Activated CD4-positive, CD25-positive, alpha-beta regulatory T cell treated with anti-CD3 and anti-CD28 coated beads, Interleukin-2, amount 50 U/mL, for 24 hours (primary cell): ENCODE data around the gene UNKL.

Experiments
- ATAC-seq, 2 donors: fragments of 150-1000 bp; cut with Tn5 transposase; one replicate each; pipeline ENCODE4 v1.10.0; 2021; ENCODE audit warnings: mild to moderate bottlenecking in 1 of 2, moderate library complexity in 1 of 2

UNKL gene

GRCh38 chr16:1398826-1399581, 15.5 kb downstream of the UNKL start:
- no peak for ATAC-seq

- no peak for ATAC-seq
Observed at GRCh38 chr16:1398351-1398750, 16.2 kb downstream of the UNKL start.

GRCh38 chr16:1397779-1398178, 16.7 kb downstream of the UNKL start:
- no peak for ATAC-seq

GRCh38 chr16:1395444-1396031, 19.0 kb downstream of the UNKL start:
- ATAC-seq: no peak

GRCh38 chr16:1394367-1394951, 20.0 kb downstream of the UNKL start:
- ATAC-seq: no peak

GRCh38 chr16:1393613-1394176, 20.8 kb downstream of the UNKL start:
- ATAC-seq: no peak

GRCh38 chr16:1392826-1393225, 21.7 kb downstream of the UNKL start:
- ATAC-seq: no peak

- ATAC-seq: no peak
Observed at GRCh38 chr16:1390239-1390779, 24.2 kb downstream of the UNKL start.

GRCh38 chr16:1389762-1390161, 24.7 kb downstream of the UNKL start:
- no peak for ATAC-seq

GRCh38 chr16:1387331-1387730, 27.2 kb downstream of the UNKL start:
- no peak for ATAC-seq

- no peak for ATAC-seq
Observed at GRCh38 chr16:1385232-1385631, 29.3 kb downstream of the UNKL start.

- ATAC-seq: no peak
Observed at GRCh38 chr16:1383556-1383955, 30.9 kb downstream of the UNKL start.

GRCh38 chr16:1381612-1382406, 32.7 kb downstream of the UNKL start:
- no peak for ATAC-seq

- no peak for ATAC-seq
Observed at GRCh38 chr16:1380195-1380594, 34.3 kb downstream of the UNKL start.

- ATAC-seq: peak; percentile 68 to 74
Observed at GRCh38 chr16:1379304-1380076, 35.0 kb downstream of the UNKL start.

- ATAC-seq: peak; percentile 83
Observed at GRCh38 chr16:1378804-1379303, 35.6 kb downstream of the UNKL start.

GRCh38 chr16:1378087-1378803, 36.3 kb downstream of the UNKL start:
- no peak for ATAC-seq

- no peak for ATAC-seq
Observed at GRCh38 chr16:1377406-1378010, 37.0 kb downstream of the UNKL start.

GRCh38 chr16:1375741-1376410, 38.6 kb downstream of the UNKL start:
- no peak for ATAC-seq

GRCh38 chr16:1375298-1375640, 39.2 kb downstream of the UNKL start:
- no peak for ATAC-seq
